ENCODE measurements around the gene MMP24. TPM values are rescaled to one million over a fixed set of nuclear protein-coding genes. Genes with fewer than 3 reads are reported as not detected.

Gene MMP24
- polyA plus RNA-seq, 6 donors from 2014 or later = 0.05 to 0.09 (median 0.08) TPM; not detected in 1

DNA sequence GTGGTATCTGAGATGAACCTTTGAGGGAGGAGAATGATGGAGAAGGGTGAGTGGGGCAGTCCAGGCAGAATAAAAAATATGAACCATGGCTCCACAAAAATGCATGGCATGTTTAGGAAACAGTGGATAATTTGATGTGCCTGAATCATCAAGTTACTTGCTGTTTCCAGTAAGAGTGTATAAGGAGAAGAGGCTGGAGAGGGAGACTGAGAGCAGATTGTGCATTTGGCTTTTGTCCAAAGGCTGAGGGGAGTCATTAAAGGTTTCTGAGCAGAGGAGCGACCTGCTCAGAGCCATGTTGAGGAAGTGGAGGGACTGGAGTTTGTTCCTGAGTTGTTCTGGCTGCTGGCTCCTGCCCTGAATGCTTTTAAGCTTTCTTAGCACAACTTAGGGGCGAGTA lies 6.1 kb downstream of the MMP24 start:
- H3K36me3 Mint-ChIP-seq = peaks cover 33 to 57% of the 10 kb centered on the region in 2 donors
- no peaks in the 10 kb centered on the region for H3K4me1 Mint-ChIP-seq
- ATAC-seq (ENCODE audit: low read depth in 2 of 2) = no peak
- no peak for DNase-seq
- H3K27ac Mint-ChIP-seq = no peak overlapping the region
- H3K9me3 Mint-ChIP-seq = peaks cover 0 to 8% (median 2%) of the 10 kb centered on the region in 7 donors
- H3K4me3 Mint-ChIP-seq = no peak overlapping the region
- H3K27me3 Mint-ChIP-seq = peaks cover 28 to 36% (median 35%) of the 10 kb centered on the region in 3 donors

GRCh38 chr20:35235881-35236280 lies 9.4 kb downstream of the MMP24 start:
- Mint-ChIP-seq H3K36me3 (peaks cover 29 to 44% of the 10 kb centered on the region in 2 donors), H3K4me3 (no peak overlapping the region), H3K9me3 (peaks cover 0 to 2% (median 0%) of the 10 kb centered on the region in 7 donors), H3K4me1 (peaks cover 0 to 3% (median 0%) of the 10 kb centered on the region in 3 donors), H3K27ac (no peak overlapping the region), H3K27me3 (peaks cover 9 to 12% (median 10%) of the 10 kb centered on the region in 3 donors)
- DNase-seq (no peak), ATAC-seq (ENCODE audit: low read depth in 2 of 2) (no peak)

DNA sequence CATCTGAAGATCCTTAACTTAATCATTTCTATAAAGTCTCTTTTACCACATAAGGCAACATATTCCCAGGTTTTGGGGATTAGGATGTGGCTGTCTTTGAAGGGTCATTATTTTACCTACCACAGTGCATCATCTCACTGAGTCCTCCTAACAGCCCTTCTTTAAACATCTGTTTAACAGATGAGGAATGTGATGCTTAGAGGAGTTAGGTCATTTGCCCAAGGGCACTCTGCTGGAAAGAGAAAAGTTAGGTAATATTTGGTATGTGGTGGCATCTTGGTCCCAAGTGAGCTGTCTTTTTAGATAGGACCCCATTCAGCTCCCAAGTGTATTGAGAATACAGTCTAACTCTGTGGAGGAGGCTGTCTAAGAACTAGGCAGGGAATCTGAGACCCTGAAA lies 11.0 kb downstream of the MMP24 start:
- DNase-seq = no peak
- peaks cover 19 to 33% of the 10 kb centered on the region in 2 donors for H3K36me3 Mint-ChIP-seq
- H3K4me3 Mint-ChIP-seq = no peak overlapping the region
- no peak for ATAC-seq (ENCODE audit: low read depth in 2 of 2)
- peaks cover 0 to 2% (median 0%) of the 10 kb centered on the region in 7 donors for H3K9me3 Mint-ChIP-seq
- H3K27me3 Mint-ChIP-seq = peaks cover 3 to 6% (median 5%) of the 10 kb centered on the region in 3 donors
- H3K27ac Mint-ChIP-seq = no peak overlapping the region
- H3K4me1 Mint-ChIP-seq = peaks cover 0 to 3% (median 0%) of the 10 kb centered on the region in 3 donors

GRCh38 chr20:35238170-35238569 lies 11.7 kb downstream of the MMP24 start:
- Mint-ChIP-seq H3K4me3 (no peak overlapping the region), H3K27ac (peak overlapping the region in 1 of 6 donors; percentile 77), H3K9me3 (peaks cover 0 to 2% (median 0%) of the 10 kb centered on the region in 7 donors), H3K27me3 (peaks cover 0 to 6% (median 4%) of the 10 kb centered on the region in 3 donors), H3K36me3 (peaks cover 17 to 31% of the 10 kb centered on the region in 2 donors), H3K4me1 (peaks cover 0 to 3% (median 0%) of the 10 kb centered on the region in 3 donors)
- DNase-seq (no peak), ATAC-seq (ENCODE audit: low read depth in 2 of 2) (no peak)

DNA sequence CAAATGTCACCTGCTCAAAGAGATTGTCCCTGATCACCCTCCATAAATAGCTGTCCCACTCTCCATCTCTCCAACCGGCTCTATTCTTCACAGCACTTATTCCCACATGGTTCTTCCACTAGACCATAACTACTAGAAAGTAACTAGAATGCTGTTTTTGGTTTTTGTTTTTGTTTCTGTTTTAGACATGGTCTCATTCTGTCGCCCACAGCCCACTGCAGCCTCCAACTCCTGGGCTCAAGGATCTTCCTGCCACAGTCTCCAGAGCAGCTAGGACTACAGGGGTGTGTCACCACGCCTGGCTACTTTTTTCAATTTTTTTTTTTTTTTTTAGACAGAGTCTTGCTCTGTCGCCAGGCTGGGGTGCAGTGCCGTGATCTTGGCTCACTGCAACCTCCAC lies 12.2 kb downstream of the MMP24 start:
- Mint-ChIP-seq H3K27ac (no peak overlapping the region), H3K4me3 (no peak overlapping the region), H3K4me1 (peaks cover 0 to 3% (median 0%) of the 10 kb centered on the region in 3 donors), H3K36me3 (peaks cover 17 to 29% of the 10 kb centered on the region in 2 donors), H3K9me3 (peaks cover 0 to 2% (median 0%) of the 10 kb centered on the region in 7 donors), H3K27me3 (peaks cover 0 to 6% (median 4%) of the 10 kb centered on the region in 3 donors)
- DNase-seq (no peak), ATAC-seq (ENCODE audit: low read depth in 2 of 2) (no peak)

GRCh38 chr20:35240083-35240810 lies 13.8 kb downstream of the MMP24 start:
- Mint-ChIP-seq H3K4me1 (peaks cover 0 to 3% (median 0%) of the 10 kb centered on the region in 3 donors), H3K27ac (no peak overlapping the region), H3K9me3 (peaks cover 0 to 2% (median 0%) of the 10 kb centered on the region in 7 donors), H3K27me3 (peaks cover 0 to 6% (median 4%) of the 10 kb centered on the region in 3 donors), H3K36me3 (peaks cover 12 to 18% of the 10 kb centered on the region in 2 donors), H3K4me3 (no peak overlapping the region)
- no peak for DNase-seq
- ATAC-seq (ENCODE audit: low read depth in 2 of 2) = no peak

DNA sequence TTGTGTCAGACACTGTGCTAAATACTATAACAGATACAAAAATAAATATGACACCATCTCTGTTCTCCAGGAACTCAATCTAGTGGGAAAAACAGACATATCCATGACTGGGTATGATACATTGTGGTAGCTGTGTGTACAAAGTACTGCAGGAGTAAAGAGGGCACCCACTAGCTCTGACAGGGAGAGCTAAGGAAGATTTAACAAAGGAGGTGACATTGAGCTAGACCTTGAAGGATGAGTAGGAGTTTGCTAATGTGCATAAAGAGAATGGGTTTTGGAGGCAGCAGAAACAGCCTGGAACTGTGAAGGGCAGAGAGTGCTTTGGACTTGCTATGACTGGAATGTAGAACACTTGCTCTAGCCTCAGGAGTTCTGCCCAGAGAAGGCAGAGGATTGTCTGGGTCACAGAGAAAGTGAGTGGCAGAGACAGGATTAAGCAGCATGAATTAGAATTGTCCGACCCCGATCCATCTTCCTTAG lies 14.4 kb downstream of the MMP24 start:
- Mint-ChIP-seq H3K4me3 (no peak overlapping the region), H3K4me1 (peaks cover 0 to 3% (median 0%) of the 10 kb centered on the region in 3 donors), H3K9me3 (peaks cover 0 to 2% (median 0%) of the 10 kb centered on the region in 7 donors), H3K36me3 (peaks cover 12 to 13% of the 10 kb centered on the region in 2 donors), H3K27ac (peak overlapping the region in 2 of 6 donors; percentile 2 to 51), H3K27me3 (peaks cover 0 to 6% (median 4%) of the 10 kb centered on the region in 3 donors)
- DNase-seq (no peak), ATAC-seq (ENCODE audit: low read depth in 2 of 2) (no peak)

GRCh38 chr20:35243317-35243716 lies 16.8 kb downstream of the MMP24 start:
- DNase-seq (no peak), ATAC-seq (ENCODE audit: low read depth in 2 of 2) (no peak)
- Mint-ChIP-seq H3K9me3 (no peaks in the 10 kb centered on the region), H3K36me3 (peaks cover 0 to 7% of the 10 kb centered on the region in 2 donors), H3K27me3 (peaks cover 0 to 6% (median 0%) of the 10 kb centered on the region in 3 donors), H3K4me3 (no peak overlapping the region), H3K27ac (no peak overlapping the region), H3K4me1 (peaks cover 0 to 6% (median 0%) of the 10 kb centered on the region in 3 donors)

DNA sequence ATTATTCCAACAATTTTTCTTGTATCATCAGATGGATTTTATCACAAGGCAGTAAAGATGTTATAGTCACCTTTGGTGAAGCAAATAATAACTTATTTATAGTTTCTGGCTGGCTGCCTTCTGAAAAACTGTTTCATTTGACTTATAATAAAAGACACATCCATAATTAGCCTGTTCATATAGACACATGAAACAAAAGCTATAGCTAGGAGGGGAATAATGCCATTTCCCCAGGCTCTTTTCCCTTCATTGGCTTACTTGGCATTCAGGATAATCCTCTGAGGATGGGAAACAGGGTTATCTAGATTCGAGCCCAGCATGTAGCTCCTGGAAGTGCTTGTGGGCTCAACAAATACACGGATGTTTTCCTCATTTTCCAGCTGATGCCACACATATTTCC lies 17.5 kb downstream of the MMP24 start:
- ATAC-seq (ENCODE audit: low read depth in 2 of 2) (no peak), DNase-seq (no peak)
- Mint-ChIP-seq H3K4me3 (no peak overlapping the region), H3K4me1 (peaks cover 0 to 6% (median 0%) of the 10 kb centered on the region in 3 donors), H3K27ac (no peak overlapping the region), H3K9me3 (no peaks in the 10 kb centered on the region), H3K27me3 (peaks cover 0 to 6% (median 0%) of the 10 kb centered on the region in 3 donors), H3K36me3 (peaks cover 0 to 7% of the 10 kb centered on the region in 2 donors)

GRCh38 chr20:35246723-35247122 lies 20.2 kb downstream of the MMP24 start:
- ATAC-seq (ENCODE audit: low read depth in 2 of 2) (no peak), DNase-seq (no peak)
- Mint-ChIP-seq H3K36me3 (no peaks in the 10 kb centered on the region), H3K9me3 (no peaks in the 10 kb centered on the region), H3K27ac (no peak overlapping the region), H3K27me3 (no peaks in the 10 kb centered on the region), H3K4me3 (no peak overlapping the region), H3K4me1 (peaks cover 14 to 15% (median 15%) of the 10 kb centered on the region in 3 donors)

- ATAC-seq (ENCODE audit: low read depth in 2 of 2) = no peak
- H3K4me1 Mint-ChIP-seq = peaks cover 23 to 24% (median 23%) of the 10 kb centered on the region in 3 donors
- H3K4me3 Mint-ChIP-seq = no peak overlapping the region
- no peak for DNase-seq
- H3K9me3 Mint-ChIP-seq = no peaks in the 10 kb centered on the region
- no peaks in the 10 kb centered on the region for H3K27me3 Mint-ChIP-seq
- no peak overlapping the region for H3K27ac Mint-ChIP-seq
- no peaks in the 10 kb centered on the region for H3K36me3 Mint-ChIP-seq
Measured at GRCh38 chr20:35248641-35249475, 22.4 kb downstream of the MMP24 start.

- H3K4me3 Mint-ChIP-seq = peak overlapping the region in 2 of 8 donors; percentile 11 to 76
- DNase-seq (no peak), ATAC-seq (ENCODE audit: low read depth in 2 of 2) (no peak)
- H3K27me3 Mint-ChIP-seq = no peaks in the 10 kb centered on the region
- H3K36me3 Mint-ChIP-seq = no peaks in the 10 kb centered on the region
- H3K4me1 Mint-ChIP-seq = peaks cover 23 to 24% (median 23%) of the 10 kb centered on the region in 3 donors
- peak overlapping the region in 5 of 6 donors; percentile 21 to 75 (median 33) for H3K27ac Mint-ChIP-seq
- no peaks in the 10 kb centered on the region for H3K9me3 Mint-ChIP-seq
Measured at GRCh38 chr20:35251613-35251940, 25.1 kb downstream of the MMP24 start.

- ATAC-seq (ENCODE audit: low read depth in 2 of 2) (peak; percentile 67 to 71), DNase-seq (no peak)
- H3K9me3 Mint-ChIP-seq = no peaks in the 10 kb centered on the region
- peak overlapping the region; percentile 24 to 97 (median 87) for H3K27ac Mint-ChIP-seq
- peak overlapping the region in 2 of 8 donors; percentile 15 to 76 for H3K4me3 Mint-ChIP-seq
- H3K27me3 Mint-ChIP-seq = no peaks in the 10 kb centered on the region
- H3K36me3 Mint-ChIP-seq = no peaks in the 10 kb centered on the region
- peaks cover 23 to 24% (median 23%) of the 10 kb centered on the region in 3 donors for H3K4me1 Mint-ChIP-seq
Measured at GRCh38 chr20:35252037-35252461, 25.6 kb downstream of the MMP24 start.
